SK-N-SH treated with all-trans-retinoic acid at 6 μM for 48 hours (cell line): Measurements from ENCODE around the gene VAT1.

Source experiments
- ATAC-seq: fragments of 200-7000 bp; cut with Tn5 transposase; 3 replicates; pipeline ENCODE4 v1.9.1; 2020; ENCODE audit warnings: mild to moderate bottlenecking, moderate library complexity
- ARNTL ChIP-seq: fragments of 450-650 bp; formaldehyde crosslinking; IDR thresholded peaks from 2 replicates; pipeline ENCODE4 v1.5.0; 2020; ENCODE audit warnings: low read depth, mild to moderate bottlenecking, moderate library complexity, borderline replicate concordance
- CSRNP3 ChIP-seq: fragments of 250-450 bp; sonication (Bioruptor Pico); IDR thresholded peaks from 2 replicates; pipeline ENCODE4 v1.5.1; 2021; ENCODE audit warnings: mild to moderate bottlenecking, moderate library complexity
- ESRRG ChIP-seq: fragments of 250-450 bp; sonication (Bioruptor Pico); IDR thresholded peaks from 2 replicates; pipeline ENCODE4 v1.6.1; 2021; ENCODE audit warnings: mild to moderate bottlenecking
- GLIS3 ChIP-seq: fragments of 250-450 bp; sonication (Bioruptor Pico); IDR thresholded peaks from 2 replicates; pipeline ENCODE4 v1.5.0; 2020; ENCODE audit warnings: mild to moderate bottlenecking, moderate library complexity
- ISL1 ChIP-seq: fragments of 250-450 bp; sonication (Bioruptor Pico); IDR thresholded peaks from 2 replicates; pipeline ENCODE4 v2.1.2; 2022; ENCODE audit warnings: mild to moderate bottlenecking, moderate library complexity
- OSR1 ChIP-seq: fragments of 250-450 bp; sonication (Bioruptor Pico); IDR thresholded peaks from 2 replicates; pipeline ENCODE4 v1.8.0; 2022; ENCODE audit warnings: moderate library complexity, mild to moderate bottlenecking, inconsistent platforms
- PATZ1 ChIP-seq: fragments of 250-450 bp; sonication (Bioruptor Pico); IDR thresholded peaks from 2 replicates; pipeline ENCODE4 v1.8.0; 2020; ENCODE audit warnings: mild to moderate bottlenecking, moderate library complexity, borderline replicate concordance
- POU6F1 ChIP-seq: fragments of 250-450 bp; sonication (Bioruptor Pico); IDR thresholded peaks from 2 replicates; pipeline ENCODE4 v1.8.0; 2021; ENCODE audit warnings: low read depth, mild to moderate bottlenecking, moderate library complexity, borderline replicate concordance
- PPARA ChIP-seq: fragments of 250-450 bp; sonication (Bioruptor Pico); IDR thresholded peaks from 2 replicates; pipeline ENCODE4 v1.5.0; 2020; ENCODE audit warnings: mild to moderate bottlenecking, borderline replicate concordance
- RARB ChIP-seq: fragments of 250-450 bp; sonication (Bioruptor Pico); IDR thresholded peaks from 2 replicates; pipeline ENCODE4 v1.8.0; 2021; ENCODE audit warnings: mild to moderate bottlenecking, moderate library complexity
- TCF4 ChIP-seq: fragments of 250-450 bp; sonication (Bioruptor Pico); IDR thresholded peaks from 2 replicates; pipeline ENCODE4 v1.8.0; 2021; ENCODE audit warnings: mild to moderate bottlenecking, moderate library complexity, borderline replicate concordance
- TOX ChIP-seq: fragments of 250-450 bp; sonication (Bioruptor Pico); IDR thresholded peaks from 2 replicates; pipeline ENCODE4 v1.8.0; 2021; ENCODE audit warnings: mild to moderate bottlenecking, moderate library complexity, borderline replicate concordance
- TSHZ2 ChIP-seq: fragments of 250-450 bp; sonication (Bioruptor Pico); IDR thresholded peaks from 2 replicates; pipeline ENCODE4 v1.5.0; 2020; ENCODE audit warnings: mild to moderate bottlenecking, moderate library complexity
- ZC3H10 ChIP-seq: fragments of 250-450 bp; sonication (Bioruptor Pico); IDR thresholded peaks from 2 replicates; pipeline ENCODE4 v1.5.1; 2021; ENCODE audit warnings: mild to moderate bottlenecking, moderate library complexity
- ZNF70 ChIP-seq: fragments of 450-650 bp; formaldehyde crosslinking; IDR thresholded peaks from 2 replicates; pipeline ENCODE4 v1.5.0; 2020; ENCODE audit warnings: mild to moderate bottlenecking, moderate library complexity

Gene VAT1

GRCh38 chr17:42982266-42982665 is 39.9 kb downstream of the VAT1 start (continued):
- no peak for TF ChIP-seq POU6F1
- TF ChIP-seq PATZ1 = no peak

GRCh38 chr17:42980766-42981397 is 41.3 kb downstream of the VAT1 start:
- ATAC-seq = peak; percentile 79
- no peak for TF ChIP-seq ESRRG (CRISPR knock-in tag)
- TF ChIP-seq ISL1 (CRISPR knock-in tag) = no peak
- TF ChIP-seq PATZ1 = no peak
- no peak for TF ChIP-seq GLIS3
- TF ChIP-seq CSRNP3 (CRISPR knock-in tag) = no peak

GRCh38 chr17:42980274-42980765 is 41.9 kb downstream of the VAT1 start, which contains the start of gene RUNDC1:
RUNDC1 (plus strand) TSS chr17:42980565; CDS start chr17:42980577, 12 bp downstream.
- TF ChIP-seq TOX (CRISPR knock-in tag) = no peak
- ATAC-seq = peak; percentile 90

- ATAC-seq = peak; percentile 78
Observed at GRCh38 chr17:42979511-42980273, 42.5 kb downstream of the VAT1 start, which contains the start of gene PTGES3L. PTGES3L (minus strand) TSS chr17:42980080; CDS start chr17:42980053, 27 bp downstream.

More at GRCh38 chr17:42979511-42980273, 42.5 kb downstream of the VAT1 start, which contains the start of gene PTGES3L:
- TF ChIP-seq RARB (CRISPR knock-in tag) (no peak), TOX (CRISPR knock-in tag) (no peak), ZNF70 (CRISPR knock-in tag) (no peak), PPARA (CRISPR knock-in tag) (no peak), TSHZ2 (CRISPR knock-in tag) (no peak), ARNTL (no peak), POU6F1 (no peak), OSR1 (no peak), ZC3H10 (CRISPR knock-in tag) (no peak), TCF4 (CRISPR knock-in tag) (no peak), GLIS3 (no peak), PATZ1 (no peak)
